ENCODE data around the gene CHRNB1. TPM values are rescaled to one million over a fixed set of nuclear protein-coding genes. Genes with fewer than 3 reads are reported as not detected.

Gene CHRNB1
- total RNA-seq, 1 donor from 2014 or later, result 7.5 TPM

DNA sequence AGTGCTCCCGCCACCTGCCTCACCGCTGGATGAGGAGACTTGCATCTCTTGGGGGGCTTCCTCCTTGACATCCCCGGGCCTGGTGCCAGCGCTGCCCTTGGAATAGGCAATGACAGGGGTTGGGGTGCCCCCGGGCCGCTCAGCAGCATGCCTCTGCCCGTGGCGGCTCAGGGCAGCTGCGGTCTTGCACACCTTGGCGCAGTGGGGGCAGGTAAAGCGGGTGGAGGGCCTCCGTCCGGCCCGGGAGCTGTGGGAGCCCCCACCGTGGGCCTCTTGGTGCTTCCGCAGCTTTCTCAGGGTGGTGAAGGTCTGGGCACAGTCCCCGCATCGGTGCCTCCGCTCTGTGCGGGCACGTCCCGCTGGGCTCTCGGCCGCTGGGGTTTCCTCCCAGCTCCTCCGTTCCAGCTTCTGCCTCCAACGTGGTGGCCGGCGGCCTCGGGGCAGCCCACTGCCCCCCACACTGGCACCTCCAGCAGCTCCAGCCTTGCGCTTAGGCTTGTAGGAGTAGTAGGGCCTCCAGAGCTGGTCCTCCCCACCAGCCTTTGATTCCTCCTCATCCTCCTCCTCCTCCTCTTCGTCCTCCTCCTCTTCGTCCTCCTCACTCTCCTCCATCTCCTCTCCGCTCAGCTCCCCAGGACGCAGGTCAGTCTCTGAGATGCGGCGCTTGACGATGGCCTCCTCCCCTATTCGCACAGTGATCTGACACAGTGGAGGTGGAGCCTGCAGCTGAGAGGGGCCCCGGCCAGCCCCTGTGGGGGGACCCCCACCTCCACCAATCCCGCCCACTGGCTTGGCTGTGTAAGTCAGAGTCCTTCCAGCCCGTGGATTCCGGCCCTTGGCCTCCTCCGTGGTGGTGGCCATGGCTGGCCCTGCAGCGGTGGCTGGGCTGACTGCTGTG is 17.9 kb downstream of the CHRNB1 start:
- Histone ChIP-seq H3K4me1 (peaks cover 10% of the 10 kb centered on the region), H3K4me3 (no peak overlapping the region), H3K9ac (no peak overlapping the region), H4K20me1 (ENCODE audit: low read depth) (peaks cover 8% of the 10 kb centered on the region), H3K27me3 (no peaks in the 10 kb centered on the region), H3K9me3 (ENCODE audit: low read depth) (no peaks in the 10 kb centered on the region), H3K79me2 (ENCODE audit: low read depth) (no peaks in the 10 kb centered on the region), H3F3A (ENCODE audit: low read depth) (peaks cover 20% of the 10 kb centered on the region), H3K36me3 (no peaks in the 10 kb centered on the region), H3K4me2 (no peak overlapping the region), H2AFZ (replicated peaks) (no peak overlapping the region), H3K27ac (no peak overlapping the region)
- H3K9me3 Mint-ChIP-seq, result no peaks in the 10 kb centered on the region
- H3K27me3 Mint-ChIP-seq (ENCODE audit: insufficient read depth, low read depth), result peaks cover 13% of the 10 kb centered on the region
- no peak overlapping the region for H3K4me3 Mint-ChIP-seq
- TF ChIP-seq EZH2phosphoT487 (IDR thresholded peaks at IDR 0.05) (no peak), EZH2 (IDR thresholded peaks at IDR 0.05) (no peak)
- TF ChIP-seq, protein P1, sequence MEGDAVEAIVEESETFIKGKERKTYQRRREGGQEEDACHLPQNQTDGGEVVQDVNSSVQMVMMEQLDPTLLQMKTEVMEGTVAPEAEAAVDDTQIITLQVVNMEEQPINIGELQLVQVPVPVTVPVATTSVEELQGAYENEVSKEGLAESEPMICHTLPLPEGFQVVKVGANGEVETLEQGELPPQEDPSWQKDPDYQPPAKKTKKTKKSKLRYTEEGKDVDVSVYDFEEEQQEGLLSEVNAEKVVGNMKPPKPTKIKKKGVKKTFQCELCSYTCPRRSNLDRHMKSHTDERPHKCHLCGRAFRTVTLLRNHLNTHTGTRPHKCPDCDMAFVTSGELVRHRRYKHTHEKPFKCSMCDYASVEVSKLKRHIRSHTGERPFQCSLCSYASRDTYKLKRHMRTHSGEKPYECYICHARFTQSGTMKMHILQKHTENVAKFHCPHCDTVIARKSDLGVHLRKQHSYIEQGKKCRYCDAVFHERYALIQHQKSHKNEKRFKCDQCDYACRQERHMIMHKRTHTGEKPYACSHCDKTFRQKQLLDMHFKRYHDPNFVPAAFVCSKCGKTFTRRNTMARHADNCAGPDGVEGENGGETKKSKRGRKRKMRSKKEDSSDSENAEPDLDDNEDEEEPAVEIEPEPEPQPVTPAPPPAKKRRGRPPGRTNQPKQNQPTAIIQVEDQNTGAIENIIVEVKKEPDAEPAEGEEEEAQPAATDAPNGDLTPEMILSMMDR (IDR thresholded peaks at IDR 0.05), result no peak
- no peak overlapping the region for H3K27ac Mint-ChIP-seq
- peaks cover 19% of the 10 kb centered on the region for H3K4me1 Mint-ChIP-seq
- peaks cover 14% of the 10 kb centered on the region for H3K36me3 Mint-ChIP-seq
- no peak for DNase-seq (ENCODE audit: low spot score)

DNA sequence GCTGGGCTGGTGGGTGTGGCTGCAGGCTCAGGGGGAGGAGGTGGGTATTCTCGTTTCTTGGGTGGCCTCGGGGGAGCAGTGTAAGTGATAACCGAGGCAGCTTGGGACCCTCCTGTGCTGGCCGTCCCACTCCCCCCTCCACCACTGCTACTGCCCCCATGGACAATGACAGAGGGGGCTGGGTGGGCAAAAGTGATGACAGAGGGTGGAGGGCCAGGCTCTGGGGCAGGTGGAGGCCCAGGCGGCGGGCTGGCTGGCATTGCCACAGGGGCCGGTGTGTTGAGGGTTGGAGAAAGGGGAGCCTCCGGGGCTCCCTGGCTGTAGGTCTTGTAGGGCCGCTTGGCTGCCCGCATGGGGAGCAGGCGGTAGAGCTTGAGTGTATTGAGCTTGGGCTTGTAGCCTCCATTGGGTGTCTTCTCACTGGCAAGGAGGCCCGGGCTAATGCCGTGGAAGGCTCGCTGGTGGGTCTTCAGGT is 18.5 kb downstream of the CHRNB1 start:
- H3K36me3 Mint-ChIP-seq, result peaks cover 14% of the 10 kb centered on the region
- no peak for DNase-seq (ENCODE audit: low spot score)
- peaks cover 13% of the 10 kb centered on the region for H3K27me3 Mint-ChIP-seq (ENCODE audit: insufficient read depth, low read depth)
- peaks cover 24% of the 10 kb centered on the region for H3K4me1 Mint-ChIP-seq
- H3K9me3 Mint-ChIP-seq, result no peaks in the 10 kb centered on the region
- no peak overlapping the region for H3K4me3 Mint-ChIP-seq
- H3K9ac ChIP-seq, result no peak overlapping the region
- H2AFZ ChIP-seq (replicated peaks), result no peak overlapping the region
- no peaks in the 10 kb centered on the region for H3K79me2 ChIP-seq (ENCODE audit: low read depth)
- H3K4me1 ChIP-seq, result peaks cover 10% of the 10 kb centered on the region
- H3K9me3 ChIP-seq (ENCODE audit: low read depth), result no peaks in the 10 kb centered on the region
- H4K20me1 ChIP-seq (ENCODE audit: low read depth), result peaks cover 14% of the 10 kb centered on the region
- no peak overlapping the region for H3K4me3 ChIP-seq
- no peak overlapping the region for H3K27ac ChIP-seq
- no peak overlapping the region for H3K4me2 ChIP-seq
- no peaks in the 10 kb centered on the region for H3K27me3 ChIP-seq
- TF ChIP-seq, protein P1 (IDR thresholded peaks at IDR 0.05), result no peak
- TF ChIP-seq EZH2phosphoT487 (IDR thresholded peaks at IDR 0.05) (no peak), EZH2 (IDR thresholded peaks at IDR 0.05) (no peak)
- H3K27ac Mint-ChIP-seq, result no peak overlapping the region
- H3K36me3 ChIP-seq, result no peaks in the 10 kb centered on the region
- peaks cover 20% of the 10 kb centered on the region for H3F3A ChIP-seq (ENCODE audit: low read depth)

DNA sequence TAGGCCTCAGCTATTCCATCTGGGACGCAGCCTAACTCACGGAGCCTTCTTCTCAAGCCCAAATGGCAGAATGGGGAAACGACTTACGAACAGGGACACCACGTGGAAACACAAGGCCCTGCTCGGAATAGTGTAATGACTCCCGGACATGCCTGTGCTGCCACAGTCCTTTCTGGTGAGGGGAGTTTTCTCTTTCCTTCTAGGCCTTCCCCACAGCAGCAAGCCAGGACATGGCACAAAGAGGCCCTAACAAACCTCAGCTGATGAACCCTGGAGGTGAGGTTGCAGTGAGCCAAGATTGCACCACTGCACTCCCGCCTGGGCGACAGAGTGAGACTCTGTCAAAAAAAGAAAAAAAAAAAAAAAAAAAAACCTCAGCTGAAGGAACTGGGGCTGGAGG is 19.2 kb downstream of the CHRNB1 start:
- TF ChIP-seq EZH2 (IDR thresholded peaks at IDR 0.05) (no peak), EZH2phosphoT487 (IDR thresholded peaks at IDR 0.05) (no peak)
- TF ChIP-seq, protein P1 (IDR thresholded peaks at IDR 0.05), result no peak
- no peak overlapping the region for H3K4me3 ChIP-seq
- Mint-ChIP-seq H3K9me3 (no peaks in the 10 kb centered on the region), H3K27ac (no peak overlapping the region), H3K36me3 (peaks cover 14% of the 10 kb centered on the region), H3K4me3 (no peak overlapping the region), H3K27me3 (ENCODE audit: insufficient read depth, low read depth) (peaks cover 13% of the 10 kb centered on the region), H3K4me1 (peaks cover 30% of the 10 kb centered on the region)
- no peak overlapping the region for H3K27ac ChIP-seq
- peaks cover 16% of the 10 kb centered on the region for H3F3A ChIP-seq (ENCODE audit: low read depth)
- no peak overlapping the region for H2AFZ ChIP-seq (replicated peaks)
- DNase-seq (ENCODE audit: low spot score), result no peak
- H4K20me1 ChIP-seq (ENCODE audit: low read depth), result peaks cover 21% of the 10 kb centered on the region
- no peaks in the 10 kb centered on the region for H3K79me2 ChIP-seq (ENCODE audit: low read depth)
- no peaks in the 10 kb centered on the region for H3K36me3 ChIP-seq
- H3K27me3 ChIP-seq, result no peaks in the 10 kb centered on the region
- H3K9ac ChIP-seq, result no peak overlapping the region
- H3K4me1 ChIP-seq, result peaks cover 10% of the 10 kb centered on the region
- no peaks in the 10 kb centered on the region for H3K9me3 ChIP-seq (ENCODE audit: low read depth)
- H3K4me2 ChIP-seq, result no peak overlapping the region
